Epithelial cell of proximal tubule (primary cell): ENCODE data around the gene MGP. TPM values are rescaled to one million over a fixed set of nuclear protein-coding genes. Genes with fewer than 3 reads are reported as not detected.
A peak's percentile ranks its signal among the peaks of the same experiment; 100 is the strongest.

Experiments
- DNase-seq: peaks from one replicate; pipeline ENCODE4 v3.0.0-alpha.2; 2011; ENCODE audit warnings: low read depth
- H3K4me3 ChIP-seq: 2 replicates; pipeline ENCODE4 v1.5.1; 2011; ENCODE audit warnings: low read depth, mild to moderate bottlenecking, low read length
- total RNA-seq: library from RNA; depleted of rRNA; stranded (reverse); fragments of >200 nt; gene quantifications from 2 replicates; pipeline ENCODE4 v1.2.3, GENCODE V29; 2015
- TF ChIP-seq, protein P1 (sequence below): conservative IDR thresholded peaks from 2 replicates; pipeline ENCODE4 v1.5.1; 2012; ENCODE audit warnings: low read depth, mild to moderate bottlenecking, low read length

Gene MGP
- total RNA-seq, 1 donor from 2014 or later: 9.3 TPM

DNA sequence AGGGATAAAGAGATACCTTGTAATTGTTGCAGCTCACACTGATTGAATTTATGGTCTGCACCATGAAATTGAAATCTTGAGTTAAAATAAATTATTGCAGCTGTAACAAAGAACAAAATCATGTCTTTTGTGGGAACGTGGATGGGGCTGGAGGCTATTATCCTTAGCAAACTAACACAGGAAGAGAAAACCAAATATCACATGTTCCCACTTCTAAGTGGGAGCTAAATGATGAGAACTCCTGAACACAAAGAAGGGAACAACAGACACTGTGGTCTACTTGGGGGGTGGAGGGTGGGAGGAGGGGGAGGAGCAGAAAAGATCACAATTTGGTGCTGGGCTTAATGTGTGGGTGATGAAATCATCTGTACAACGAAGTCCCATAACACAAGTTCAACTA, 30.1 kb upstream of the MGP start:
- TF ChIP-seq, protein P1, sequence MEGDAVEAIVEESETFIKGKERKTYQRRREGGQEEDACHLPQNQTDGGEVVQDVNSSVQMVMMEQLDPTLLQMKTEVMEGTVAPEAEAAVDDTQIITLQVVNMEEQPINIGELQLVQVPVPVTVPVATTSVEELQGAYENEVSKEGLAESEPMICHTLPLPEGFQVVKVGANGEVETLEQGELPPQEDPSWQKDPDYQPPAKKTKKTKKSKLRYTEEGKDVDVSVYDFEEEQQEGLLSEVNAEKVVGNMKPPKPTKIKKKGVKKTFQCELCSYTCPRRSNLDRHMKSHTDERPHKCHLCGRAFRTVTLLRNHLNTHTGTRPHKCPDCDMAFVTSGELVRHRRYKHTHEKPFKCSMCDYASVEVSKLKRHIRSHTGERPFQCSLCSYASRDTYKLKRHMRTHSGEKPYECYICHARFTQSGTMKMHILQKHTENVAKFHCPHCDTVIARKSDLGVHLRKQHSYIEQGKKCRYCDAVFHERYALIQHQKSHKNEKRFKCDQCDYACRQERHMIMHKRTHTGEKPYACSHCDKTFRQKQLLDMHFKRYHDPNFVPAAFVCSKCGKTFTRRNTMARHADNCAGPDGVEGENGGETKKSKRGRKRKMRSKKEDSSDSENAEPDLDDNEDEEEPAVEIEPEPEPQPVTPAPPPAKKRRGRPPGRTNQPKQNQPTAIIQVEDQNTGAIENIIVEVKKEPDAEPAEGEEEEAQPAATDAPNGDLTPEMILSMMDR: no peak
- DNase-seq: no peak
- H3K4me3 ChIP-seq: no peak overlapping the region

DNA sequence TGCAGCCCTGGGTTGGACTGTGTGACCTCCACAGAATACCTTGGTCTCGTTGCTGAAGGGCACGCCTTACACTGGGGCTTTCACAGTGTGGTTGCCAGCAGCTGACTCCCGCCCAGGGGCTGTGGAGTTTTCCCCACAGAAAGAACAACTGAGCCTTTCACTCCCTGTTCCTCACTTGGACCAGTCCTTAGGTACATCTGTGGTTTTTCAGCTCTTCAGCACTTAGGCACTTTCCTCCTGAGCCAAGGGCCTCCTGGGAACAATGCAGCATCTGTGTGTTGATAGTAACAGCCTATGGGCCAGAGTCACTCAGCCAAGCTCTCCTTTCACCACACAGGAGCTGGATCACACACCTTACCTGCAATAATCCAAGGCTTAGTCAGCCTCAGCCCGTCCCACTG, 27.7 kb upstream of the MGP start:
- no peak for DNase-seq
- no peak overlapping the region for H3K4me3 ChIP-seq
- TF ChIP-seq, protein P1: no peak

DNA sequence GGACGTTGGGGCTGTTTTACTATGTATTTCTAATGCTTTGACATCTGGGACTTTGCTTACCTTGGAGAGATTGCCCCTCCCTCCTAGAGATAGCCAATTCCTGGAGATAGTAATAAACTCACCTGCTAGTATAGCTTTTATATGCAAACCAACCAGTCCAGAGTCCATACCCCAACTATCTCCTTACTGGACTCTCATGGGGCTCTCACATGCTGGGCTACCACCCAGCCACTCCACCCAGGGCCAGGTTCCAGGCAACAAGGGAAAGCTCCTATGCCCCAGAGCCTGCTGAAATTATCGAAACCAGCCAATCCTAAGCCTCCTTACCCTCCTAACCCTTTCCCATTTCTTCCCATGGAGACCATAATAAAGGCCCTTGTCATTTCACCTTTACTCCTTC, 25.5 kb upstream of the MGP start:
- H3K4me3 ChIP-seq: no peak overlapping the region
- TF ChIP-seq, protein P1: no peak
- DNase-seq: no peak

DNA sequence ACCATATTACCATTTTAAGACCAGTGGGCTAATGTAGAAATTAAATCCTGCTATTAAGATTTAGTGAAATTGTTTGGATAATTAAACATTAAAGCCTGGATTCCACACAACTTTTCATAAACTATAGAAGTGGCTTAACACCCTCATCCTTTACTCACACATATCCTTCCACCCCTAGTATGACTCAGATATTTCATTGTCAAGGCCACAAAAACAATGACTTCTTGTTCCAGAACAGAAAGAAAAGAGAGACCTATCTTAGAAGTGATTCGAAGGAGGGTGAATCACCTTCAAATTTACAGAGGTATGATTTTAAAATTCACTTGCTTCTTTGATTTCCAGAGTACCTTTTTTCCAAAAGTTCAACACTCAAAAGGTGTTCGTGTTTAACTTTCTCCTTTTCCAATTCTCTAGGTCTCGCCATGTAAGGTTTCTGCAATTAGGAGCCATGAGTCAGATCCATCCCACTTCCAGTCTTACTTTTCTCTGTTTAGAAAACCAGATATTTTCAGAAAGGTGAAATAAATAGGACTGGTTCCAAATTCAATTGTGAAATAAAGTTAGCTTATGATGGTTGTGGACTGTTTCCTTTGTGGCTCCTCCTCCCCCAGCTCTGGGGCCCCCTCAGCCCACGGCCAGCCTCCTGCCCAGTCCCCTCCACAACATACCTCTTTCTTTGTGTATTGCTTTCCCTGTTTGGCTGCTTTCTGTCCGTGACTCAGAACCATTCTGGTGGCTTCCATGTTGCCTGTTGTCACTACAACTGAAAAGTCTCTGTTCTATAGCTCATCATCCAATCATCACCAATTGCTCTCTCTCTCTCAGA, 24.6 kb upstream of the MGP start:
- TF ChIP-seq, protein P1: no peak
- DNase-seq: peak; percentile 25
- H3K4me3 ChIP-seq: no peak overlapping the region

DNA sequence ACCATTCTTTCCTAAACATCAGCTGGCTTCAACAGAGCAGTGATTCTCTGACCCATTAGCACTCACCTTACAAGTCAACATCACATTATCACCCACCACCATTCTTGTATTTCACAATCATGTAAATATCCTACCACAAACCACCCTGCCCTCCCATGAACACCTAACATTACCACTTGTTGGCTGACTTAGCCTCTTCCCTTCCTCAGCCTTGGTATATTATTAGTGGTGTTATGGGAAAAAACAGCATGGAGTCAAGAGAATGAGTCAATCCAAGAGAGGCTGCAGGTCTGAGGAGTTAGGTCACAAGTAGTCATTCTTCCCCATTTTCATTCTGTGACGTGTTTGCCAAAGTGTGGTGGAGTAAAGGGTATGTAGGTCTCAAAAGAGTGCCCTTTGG, 22.3 kb upstream of the MGP start:
- TF ChIP-seq, protein P1: no peak
- DNase-seq: no peak
- H3K4me3 ChIP-seq: no peak overlapping the region

DNA sequence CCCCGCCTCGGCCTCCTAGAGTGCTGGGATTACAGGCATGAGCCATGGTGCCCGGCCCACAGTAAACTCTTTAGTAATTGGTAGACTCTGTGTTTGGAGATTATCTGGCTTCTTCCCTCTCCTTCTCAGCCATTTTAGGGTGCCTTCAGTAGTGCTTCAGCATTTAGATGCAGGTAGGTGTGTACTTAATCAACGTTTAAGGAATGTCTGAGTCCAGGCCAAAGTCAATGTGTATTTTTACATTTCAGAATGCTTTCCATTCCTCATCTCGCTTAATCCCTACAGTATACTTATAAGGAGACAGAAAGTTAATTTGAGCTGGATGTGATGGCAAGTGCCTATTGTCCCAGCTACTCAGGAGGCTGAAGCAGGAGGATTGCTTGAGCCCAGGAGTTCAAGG, 20.5 kb upstream of the MGP start:
- H3K4me3 ChIP-seq: no peak overlapping the region
- DNase-seq: no peak
- TF ChIP-seq, protein P1: no peak
